ELR (cell line): ENCODE data around the gene CEACAM6.

Experiments
- DNase-seq: peaks from one replicate; pipeline ENCODE4 v3.0.0-alpha.2; 2015; ENCODE audit warnings: low read depth

The CEACAM6 gene

DNA sequence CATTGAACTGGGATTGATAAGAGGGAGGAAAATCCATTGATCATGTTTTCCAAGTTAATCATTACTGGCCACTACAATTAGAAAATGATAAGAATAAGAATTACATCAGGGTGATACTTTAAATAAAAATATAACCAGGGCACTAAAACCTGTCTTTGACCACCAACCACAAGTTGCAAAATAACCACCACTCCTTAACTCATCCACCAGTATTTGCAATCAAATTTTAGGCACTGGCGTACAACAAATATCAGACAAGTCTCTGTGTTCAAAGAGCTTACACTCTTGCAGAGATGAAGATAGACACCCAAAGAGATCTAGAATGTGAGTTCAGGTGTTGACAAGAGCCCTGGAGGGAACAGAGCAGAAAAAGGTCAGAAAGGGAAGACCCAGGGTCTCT, 41.6 kb downstream of the CEACAM6 start:
- no peak for DNase-seq

DNA sequence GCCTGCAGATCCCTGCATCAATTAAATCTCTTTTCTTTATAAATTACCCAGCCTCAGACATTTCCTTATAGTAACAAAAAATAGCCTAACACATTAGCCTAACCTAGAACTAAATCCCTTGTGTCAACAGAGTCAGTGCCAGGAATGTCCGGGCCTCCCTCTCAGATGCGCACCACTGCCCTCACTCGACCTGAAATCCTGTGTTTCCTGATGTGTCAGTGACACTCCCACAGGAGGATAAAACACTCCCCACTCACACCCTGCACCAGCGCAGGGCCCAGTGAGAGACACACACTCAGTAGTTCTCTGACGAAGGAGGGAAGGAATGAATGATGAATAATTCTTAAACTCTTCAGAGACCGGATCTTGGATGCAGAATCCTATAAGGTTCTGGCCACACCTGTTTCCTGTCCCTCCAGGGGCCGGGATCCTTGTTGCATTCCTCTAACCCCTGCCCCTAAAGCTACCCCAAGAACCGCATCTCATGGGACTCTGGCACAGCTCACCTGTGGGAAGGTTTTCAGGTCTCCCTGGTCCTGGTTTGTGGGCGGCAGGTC, 44.2 kb downstream of the CEACAM6 start:
- DNase-seq = no peak

DNA sequence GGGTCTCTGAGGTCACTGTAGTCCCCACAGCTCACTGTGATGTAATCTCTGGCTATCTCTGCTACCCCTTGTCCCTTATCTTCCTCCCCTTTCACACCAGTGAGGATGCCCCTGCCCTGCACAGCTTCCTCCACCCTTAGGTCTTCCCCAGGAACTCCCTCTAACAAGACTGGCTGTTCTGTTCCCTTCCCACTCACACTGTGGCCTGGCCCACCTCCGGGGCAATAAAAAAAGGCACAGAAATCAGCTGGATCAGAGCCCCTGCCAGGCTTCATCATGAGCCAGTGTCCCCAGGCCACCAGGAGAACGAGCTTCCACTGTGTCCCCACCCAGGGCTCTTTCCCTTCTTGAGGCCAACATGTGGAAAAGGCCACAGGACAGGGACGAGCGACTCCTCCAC, 45.7 kb downstream of the CEACAM6 start:
- DNase-seq = no peak

DNA sequence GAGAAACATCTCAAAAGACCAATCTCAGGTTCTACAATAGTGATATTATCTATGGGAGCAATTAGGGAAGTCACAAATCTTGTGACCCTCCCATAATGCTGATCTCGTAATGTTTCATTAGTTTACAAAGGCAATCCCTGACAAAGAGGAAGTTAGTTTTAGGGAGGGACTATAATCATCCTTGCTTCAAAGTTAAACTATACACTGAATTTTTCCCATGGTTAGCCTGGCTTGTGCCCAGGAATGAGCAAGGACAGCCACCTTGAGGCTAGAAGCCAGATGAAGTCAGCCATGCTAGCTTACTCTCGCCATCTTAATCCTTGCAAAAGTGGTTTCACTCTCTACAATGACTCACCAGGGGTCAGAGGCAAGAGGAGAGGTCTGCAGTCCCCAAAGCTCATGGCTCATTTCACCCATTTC, 46.5 kb downstream of the CEACAM6 start:
- DNase-seq = no peak

DNA sequence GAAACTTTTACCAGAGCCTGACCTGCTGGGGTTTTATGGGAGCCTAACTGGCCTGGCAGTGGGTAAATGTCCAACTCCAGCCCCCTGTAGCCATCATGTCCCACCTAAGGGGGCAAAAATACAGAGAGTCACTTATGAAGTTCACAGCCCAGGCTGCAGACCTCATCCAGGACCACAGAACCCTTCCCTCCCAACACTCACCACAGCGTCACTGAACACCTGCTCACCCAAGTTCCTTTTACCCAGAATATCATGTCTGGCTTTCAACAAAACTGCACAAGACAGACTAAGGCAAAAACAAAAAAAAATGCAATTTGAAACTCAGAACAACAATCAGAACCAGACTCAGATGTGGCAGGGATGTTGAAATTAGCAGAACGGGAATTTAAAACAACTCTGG, 47.4 kb downstream of the CEACAM6 start:
- no peak for DNase-seq

DNA sequence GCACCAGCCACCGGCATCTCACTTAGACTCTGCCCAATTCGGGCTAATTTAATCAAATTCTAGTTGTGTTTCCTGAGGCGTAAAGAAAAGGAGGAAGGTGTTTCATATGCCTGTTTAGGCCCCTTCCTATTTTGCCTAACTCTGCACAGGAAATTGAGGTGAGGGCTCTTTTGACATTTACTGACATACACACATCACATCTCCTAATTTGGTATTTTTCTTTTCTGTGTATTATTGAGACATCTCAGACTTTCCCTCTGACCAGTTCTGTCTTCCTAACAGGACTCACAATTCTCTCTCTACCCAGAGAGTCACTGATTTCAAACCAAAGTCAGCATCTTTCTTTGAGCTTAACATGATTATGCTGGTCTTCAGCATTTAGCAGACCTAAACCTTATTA, 49.0 kb downstream of the CEACAM6 start:
- DNase-seq = no peak

DNA sequence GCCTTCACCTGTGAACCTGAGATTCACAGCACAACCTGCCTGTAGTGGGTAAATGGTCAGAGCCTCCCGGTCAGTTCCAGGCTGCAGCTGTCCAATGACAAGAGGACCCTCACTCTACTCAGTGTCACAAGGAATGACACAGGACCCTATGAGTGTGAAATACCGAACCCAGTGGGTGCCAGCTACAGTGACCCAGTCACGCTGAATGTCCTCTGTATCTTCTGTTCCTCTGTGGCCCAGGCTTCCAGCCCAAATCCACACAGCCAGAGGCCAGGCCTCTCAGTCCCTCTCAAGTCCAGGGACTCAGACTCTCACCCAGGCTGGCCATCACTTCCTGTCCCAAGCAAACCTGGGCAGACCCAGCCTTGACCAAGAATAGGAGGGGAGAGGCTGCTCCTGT, 51.8 kb downstream of the CEACAM6 start:
- no peak for DNase-seq

DNA sequence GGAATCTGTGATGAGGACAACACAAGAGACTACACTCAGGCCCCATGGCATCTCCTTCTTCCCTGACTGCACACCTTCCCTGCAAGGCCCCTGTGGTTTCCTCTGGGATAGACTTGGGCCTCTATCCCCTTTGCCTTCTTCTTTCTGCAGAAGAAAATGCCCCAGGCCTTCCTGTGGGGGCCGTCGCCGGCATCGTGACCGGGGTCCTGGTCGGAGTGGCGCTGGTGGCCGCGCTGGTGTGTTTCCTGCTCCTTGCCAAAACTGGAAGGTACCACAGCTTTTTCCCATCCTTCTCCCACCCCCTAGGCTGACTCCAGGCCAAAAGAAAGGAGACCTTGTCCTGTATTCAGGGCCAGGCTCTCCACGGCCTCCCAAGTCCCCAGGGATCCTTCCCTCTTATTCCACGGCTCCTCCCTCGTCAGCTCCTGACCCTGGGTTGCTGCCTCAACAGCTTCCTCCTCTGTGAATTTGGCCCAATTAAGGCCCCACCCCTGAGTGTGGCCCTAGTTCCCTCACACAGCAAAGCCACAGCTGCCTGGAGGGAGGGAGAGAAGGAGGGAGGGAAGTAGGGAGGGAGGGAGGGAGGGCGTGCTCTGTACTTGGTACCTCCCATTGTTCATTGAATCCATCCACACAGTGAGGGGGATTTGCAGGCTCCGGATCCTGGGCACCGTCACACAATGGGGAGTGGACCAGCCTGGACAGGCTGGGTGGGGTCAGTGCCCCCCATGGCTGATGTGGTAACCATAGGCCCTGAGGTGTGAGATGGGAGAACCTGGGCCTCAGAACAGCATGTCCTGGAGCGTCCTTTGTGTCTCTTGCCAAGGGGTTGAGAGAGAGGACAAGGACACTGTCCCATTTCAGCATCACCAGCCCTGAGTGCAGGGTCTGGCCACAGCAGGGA, 53.6 kb downstream of the CEACAM6 start:
- no peak for DNase-seq

DNA sequence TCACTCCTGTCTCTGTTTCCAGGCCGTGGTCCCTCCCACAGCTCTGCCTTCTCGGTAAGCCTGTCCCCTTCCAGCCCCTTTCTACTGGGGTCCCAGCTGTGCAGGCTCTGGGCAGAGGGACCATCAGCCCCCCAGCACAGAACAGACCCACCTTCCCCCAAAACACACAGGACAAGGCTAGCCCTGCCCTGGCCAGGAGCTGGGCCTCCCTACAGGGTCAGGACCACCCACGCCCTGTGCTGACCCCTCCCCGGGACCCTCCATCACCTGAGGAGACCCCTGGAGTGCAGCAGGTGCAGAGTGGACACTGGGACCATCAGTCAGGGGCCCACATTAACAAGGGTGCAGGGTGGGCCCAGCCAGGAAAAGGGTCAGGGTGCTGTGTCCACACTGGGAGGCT, 55.0 kb downstream of the CEACAM6 start:
- DNase-seq = no peak

DNA sequence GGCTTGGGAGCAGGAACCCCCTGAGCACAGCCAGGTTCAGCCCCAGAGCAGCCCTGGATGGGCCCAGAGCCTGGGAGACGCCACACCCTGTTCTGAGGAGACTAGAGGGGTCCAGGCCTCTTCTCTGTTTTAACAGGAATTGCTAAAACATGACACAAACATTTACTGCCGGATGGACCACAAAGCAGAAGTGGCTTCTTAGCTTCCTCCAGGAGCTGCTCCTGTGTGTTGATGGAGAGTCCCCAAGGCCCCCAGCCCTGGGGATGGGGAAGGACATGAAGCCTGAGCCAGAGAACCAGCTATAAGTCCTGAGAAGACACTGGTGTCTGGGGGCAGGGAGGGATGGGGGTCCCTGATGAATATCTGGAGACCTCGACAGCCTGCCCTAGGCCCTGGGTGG, 55.7 kb downstream of the CEACAM6 start:
- no peak for DNase-seq

DNA sequence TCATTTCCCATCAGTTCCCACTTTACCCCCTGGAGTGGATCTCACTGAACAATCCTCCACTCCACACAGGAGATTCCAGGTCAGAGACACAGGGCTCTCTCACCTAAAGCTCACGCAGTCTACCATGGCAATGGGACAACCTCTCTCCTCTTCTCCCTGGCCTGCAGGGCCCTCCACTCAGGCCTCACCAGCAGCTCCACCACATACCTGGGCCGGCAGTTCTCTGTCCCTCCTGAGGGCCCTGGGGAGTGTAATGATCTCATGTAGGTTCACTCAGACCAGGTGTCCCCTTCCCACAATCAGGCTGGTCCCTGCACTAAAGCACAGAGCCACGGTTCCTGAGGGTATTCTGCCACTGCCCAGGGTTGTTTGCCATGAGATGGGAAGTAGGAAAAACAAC, 56.7 kb downstream of the CEACAM6 start:
- DNase-seq = no peak

DNA sequence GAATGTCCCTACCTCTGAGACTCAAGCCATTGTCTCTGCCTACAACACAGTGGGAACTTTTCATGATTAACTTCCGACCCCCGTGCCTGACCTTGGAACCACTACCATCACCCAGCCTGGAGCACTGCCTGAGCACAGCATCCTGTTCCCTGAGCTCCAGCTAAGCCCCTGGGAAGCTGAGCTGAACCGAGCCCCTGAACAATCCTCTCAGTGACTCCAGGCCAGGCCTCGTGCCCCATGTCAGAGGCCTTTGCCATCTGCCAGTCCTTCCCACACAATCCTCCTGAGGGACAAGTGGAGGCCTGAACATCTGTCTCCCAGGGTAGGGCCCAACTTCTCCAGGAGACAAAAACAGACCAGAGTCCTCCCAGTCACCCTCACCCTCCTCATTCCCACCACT, 58.6 kb downstream of the CEACAM6 start:
- no peak for DNase-seq

DNA sequence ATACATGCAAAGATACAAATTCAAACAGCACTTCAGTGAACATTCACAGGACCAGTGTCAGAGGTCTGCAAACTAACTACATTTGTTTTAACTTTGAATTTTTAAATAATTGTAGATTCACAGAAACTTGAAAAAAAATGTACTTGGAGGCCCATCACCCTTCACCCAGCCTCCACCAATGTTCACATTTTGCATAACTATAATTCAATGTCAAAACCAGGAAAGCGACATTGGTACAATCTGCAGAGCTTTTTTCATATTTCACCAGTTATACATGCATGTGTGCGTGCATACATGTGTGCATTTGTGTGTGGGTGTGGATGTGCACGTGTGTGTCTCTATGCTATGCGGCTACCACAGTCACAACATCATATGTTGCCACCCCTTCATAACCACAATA, 60.0 kb downstream of the CEACAM6 start:
- DNase-seq = no peak

DNA sequence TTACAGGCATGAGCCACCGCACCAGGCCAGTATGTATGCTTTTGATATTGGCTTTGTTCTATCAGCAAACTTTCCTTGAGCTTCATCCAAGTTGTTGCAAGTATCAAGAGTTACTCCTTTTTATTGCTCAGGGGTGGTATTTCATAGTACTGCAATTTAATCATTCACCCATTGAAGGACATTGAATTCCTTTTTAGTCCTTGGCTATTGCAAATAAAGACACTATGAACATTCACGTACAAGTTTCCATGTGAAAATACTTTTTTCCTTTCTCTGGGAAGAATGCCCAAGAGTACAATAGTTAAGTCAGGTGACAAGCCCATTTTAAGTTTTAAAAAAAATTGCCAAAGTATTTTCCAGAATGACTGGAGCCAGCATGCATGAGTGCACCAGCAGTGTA, 61.4 kb downstream of the CEACAM6 start:
- DNase-seq = no peak

DNA sequence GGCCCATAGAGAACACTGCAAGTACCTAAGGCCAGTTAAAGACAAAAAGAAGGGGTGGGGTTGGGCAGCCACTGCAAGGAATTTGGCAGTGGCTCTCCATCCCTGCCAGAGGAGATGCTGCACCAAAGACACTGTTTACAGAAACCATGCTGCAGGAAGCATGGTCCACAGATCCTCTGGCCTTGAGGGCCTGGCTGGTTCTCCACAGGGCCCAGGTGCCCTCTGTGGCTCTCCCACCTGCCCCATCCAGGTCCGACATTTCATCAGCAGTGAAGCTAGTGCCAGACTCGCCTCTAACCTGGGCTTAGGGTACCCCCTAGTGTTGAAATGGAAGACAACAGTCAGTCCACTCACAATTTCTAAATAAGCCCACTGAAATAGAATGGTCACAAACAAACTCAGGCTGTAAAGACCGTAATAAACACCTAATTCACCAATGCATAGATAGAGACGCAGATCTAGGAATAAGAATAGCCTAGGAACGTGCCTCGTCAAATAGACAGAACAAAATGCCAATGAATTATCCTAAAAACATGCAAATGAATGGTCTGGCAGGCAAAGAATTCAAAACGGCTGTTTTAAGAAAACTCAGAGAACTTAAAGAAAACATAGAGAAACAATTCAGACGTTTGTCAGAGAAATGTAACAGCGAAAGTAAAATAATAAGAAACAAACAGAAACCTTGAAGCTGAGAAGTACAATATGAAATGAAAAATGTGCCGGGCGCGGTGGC, 65.8 kb downstream of the CEACAM6 start:
- DNase-seq = peak; percentile 45
